Stimulated activated naive CD8-positive, alpha-beta T cell treated with anti-CD3 and anti-CD28 coated beads, Interleukin-15, Interleukin-2, amounts not matched to agents 100 U/mL and 50 U/mL, for 24 hours (primary cell): Measurements from ENCODE around the gene DEPDC4.
"Not testable (repeated sequence)": the region's sequence is repeated elsewhere in the genome, so short reads cannot be mapped to it uniquely, and the experiment has no call there.

Experiments
- ATAC-seq: fragments of 150-1000 bp; cut with Tn5 transposase; one replicate; pipeline ENCODE4 v1.10.0; 2021
- DNase-seq: peaks from one replicate; pipeline ENCODE4 v3.0.0; 2021

DEPDC4 gene

GRCh38 chr12:100263131-100263530 is 3.7 kb downstream of the DEPDC4 start:
- ATAC-seq: no peak
- DNase-seq: no peak

DNA sequence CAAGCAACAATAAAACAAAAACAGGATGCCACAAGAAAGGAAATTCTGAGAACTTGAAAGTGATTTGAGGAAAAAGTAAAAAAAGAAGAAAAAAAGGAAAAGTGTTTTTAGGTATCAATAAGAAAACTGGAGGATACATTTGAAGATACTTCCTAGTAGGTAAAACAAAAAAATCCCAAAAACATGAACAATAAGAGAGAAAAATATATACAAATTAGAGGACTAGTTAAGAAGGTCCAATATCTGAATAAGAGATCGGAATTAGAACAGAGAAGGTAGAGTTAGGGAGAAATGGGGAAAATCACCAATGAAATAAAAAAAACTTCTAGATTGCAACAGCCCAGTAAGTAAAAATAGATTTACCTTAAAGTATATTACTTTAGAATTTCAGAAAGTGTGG is 8.8 kb downstream of the DEPDC4 start:
- DNase-seq (no peak), ATAC-seq (no peak)

GRCh38 chr12:100254876-100255275 is 12.0 kb downstream of the DEPDC4 start:
- DNase-seq (no peak), ATAC-seq (no peak)

DNA sequence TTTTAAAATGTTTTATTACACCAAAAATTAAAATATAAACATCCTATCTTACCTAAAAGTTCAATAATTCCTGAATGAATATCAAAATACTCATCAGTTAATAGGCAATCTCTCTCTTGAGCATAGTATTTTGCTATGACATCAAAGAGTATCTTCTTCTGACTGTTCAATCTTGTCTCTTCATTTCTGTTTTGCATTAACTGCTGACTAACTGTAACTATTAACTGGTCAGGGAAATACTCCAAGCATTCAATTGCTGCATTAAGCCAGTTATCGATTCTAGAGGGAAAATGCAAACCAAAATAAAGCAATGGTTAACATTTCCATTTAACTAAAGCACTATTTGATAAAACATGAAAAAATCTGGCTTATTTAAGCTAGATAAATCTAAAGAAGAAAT is 13.4 kb downstream of the DEPDC4 start:
- DNase-seq (no peak), ATAC-seq (no peak)

DNA sequence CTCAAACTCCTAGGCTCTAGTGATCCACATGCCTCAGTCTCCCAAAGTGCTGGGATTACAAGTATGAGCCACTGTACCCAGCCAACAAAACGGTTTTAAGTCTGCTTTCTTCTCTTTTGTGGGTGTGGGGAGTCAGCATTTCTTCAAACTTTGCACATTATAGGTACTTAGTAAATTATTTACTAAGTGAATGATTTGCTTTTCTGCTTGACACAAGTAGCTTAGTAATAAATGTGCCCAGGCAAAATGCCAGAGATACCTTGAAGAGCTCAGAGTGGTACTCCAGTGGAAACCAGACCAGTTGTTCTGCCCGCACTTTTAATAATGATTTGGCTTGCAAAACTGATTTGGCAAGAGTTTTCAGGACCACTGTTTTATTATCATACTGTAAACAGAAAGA is 15.0 kb downstream of the DEPDC4 start:
- DNase-seq: no peak
- no peak for ATAC-seq

- ATAC-seq (no peak), DNase-seq (no peak)
Observed at GRCh38 chr12:100249941-100250340, 16.9 kb downstream of the DEPDC4 start.

DNA sequence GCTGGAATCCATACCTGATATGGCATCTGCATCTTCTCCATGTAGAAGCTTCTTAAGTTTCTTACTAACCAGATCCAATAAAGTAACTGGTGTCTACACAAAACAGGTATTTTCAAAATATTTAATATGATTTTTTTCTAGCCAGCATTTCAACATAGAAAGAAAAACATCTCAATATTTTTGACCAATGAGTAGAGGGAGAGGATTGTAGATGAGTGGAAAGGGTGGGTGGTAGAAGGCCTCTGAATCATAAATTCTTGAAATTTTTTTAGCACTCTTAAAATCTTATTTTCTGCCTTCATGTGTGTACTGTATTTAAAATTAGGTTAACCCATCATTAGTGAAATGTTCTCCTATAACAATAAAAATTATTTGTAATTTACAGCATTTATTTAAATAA is 18.0 kb downstream of the DEPDC4 start:
- ATAC-seq: no peak
- DNase-seq: no peak

DNA sequence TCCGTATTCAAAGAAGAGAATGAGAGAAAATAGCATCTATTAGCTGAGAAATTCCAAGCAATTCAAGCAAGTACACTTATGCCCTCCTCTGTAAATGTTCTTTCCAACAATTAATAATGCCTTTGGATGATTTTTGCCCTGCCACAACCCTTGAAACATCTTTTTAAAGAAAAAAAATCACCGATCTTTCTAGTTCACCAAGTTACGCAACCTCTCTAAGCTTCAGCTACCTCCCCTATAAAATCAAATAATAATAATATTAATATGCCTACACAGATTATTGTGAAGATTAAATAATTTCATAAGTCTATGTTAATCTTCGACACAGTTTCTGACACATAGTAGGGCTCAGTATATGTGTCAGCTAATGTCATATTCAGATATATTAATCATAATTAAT is 19.1 kb downstream of the DEPDC4 start:
- DNase-seq (no peak), ATAC-seq (no peak)

DNA sequence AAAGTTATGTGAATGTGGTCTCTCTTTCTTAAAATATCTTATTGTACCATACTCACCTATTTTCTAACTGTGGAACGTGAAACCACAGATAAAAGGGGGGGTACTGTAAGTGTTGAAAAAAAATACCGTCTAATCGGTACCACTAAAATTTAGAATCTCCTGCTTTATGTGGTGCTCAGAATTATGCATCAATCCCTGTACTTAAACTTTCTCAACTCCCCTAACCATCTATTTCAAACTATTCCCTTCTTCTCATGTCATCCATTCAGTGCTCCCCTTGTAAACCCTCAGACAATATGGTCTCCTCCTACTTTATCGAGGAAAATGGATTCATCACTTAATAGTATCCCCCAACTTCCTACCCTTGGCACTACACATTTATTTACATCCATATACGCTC is 23.7 kb downstream of the DEPDC4 start:
- ATAC-seq: no peak
- DNase-seq: no peak

GRCh38 chr12:100239589-100239988 is 27.3 kb downstream of the DEPDC4 start:
- no peak for DNase-seq
- ATAC-seq: no peak

DNA sequence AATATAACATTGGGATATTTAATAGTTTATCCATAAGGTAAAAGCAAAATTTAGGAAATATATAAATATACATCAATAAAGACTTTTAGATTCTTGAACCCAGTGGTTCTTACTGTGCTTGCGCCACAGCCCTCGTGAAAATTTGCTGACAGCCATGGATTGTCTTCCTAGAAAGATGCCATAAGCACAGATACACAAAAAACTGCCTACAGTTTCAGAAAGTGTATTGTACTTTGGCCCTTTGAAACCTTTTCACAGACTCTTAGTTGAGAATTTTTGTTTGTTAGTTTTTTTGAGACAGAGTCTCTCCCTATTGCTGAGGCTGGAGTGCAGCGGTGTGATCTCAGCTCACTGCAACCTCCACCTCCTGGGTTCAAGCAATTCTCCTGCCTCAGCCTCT is 28.1 kb downstream of the DEPDC4 start:
- no peak for DNase-seq
- no peak for ATAC-seq

DNA sequence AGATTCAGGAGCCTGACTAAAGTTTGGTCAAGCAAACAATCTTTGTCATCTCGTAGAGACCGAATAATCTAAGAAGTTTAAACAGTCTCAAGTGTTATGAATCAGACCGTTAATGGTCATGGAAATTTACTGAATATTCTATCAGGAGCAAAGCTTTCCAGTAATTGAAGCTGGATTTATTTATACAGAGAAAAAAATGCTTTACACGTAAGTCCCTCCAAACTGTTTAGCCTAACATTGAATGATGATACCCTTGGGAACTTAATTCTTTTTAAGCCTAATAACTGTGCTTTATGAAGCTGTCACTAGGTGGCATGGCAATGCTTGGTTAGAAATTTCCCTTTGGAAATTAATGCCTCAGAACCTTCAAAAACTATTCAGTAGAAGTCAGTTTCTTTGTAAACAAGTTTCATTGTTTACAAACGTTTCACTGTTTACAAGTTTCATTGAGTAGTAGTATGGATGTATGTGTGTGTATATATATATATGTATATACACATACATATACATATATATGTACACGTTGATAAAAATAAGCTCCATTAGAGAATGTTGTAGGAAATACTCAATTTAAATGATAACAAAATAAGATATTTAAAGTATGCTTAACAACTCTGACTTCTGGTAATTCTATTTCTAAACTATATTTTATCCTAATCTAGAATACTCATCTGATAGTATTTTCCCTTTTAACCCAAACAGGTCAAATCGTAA is 32.1 kb downstream of the DEPDC4 start:
- ATAC-seq (no peak), DNase-seq (no peak)

GRCh38 chr12:100234166-100234565 is 32.7 kb downstream of the DEPDC4 start:
- DNase-seq (no peak), ATAC-seq (no peak)

GRCh38 chr12:100231873-100232272 is 35.0 kb downstream of the DEPDC4 start:
- ATAC-seq, DNase-seq: not testable (repeated sequence)

DNA sequence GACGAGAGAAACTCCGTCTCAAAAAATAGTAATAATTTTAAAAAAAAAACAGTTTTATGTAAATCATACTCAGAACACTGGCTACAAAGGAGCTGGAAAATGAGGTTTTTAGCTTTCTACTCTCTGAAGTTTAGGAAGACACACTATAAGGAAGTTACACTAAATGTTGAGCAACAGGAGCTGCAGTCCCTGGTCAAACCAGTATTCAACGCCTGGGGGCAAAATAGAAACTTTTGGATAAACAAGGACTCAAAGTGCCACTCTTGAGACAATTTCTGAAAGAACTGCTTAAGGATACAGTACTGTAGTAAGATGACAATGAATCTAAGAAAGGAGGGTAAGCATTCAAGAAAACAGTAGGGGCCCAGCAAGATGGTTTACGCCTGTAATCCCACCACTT is 37.0 kb downstream of the DEPDC4 start:
- ATAC-seq: no peak
- no peak for DNase-seq

- DNase-seq (no peak), ATAC-seq (no peak)
Observed at GRCh38 chr12:100229036-100229635, 37.7 kb downstream of the DEPDC4 start.

GRCh38 chr12:100225491-100225890 is 41.4 kb downstream of the DEPDC4 start:
- no peak for ATAC-seq
- DNase-seq: no peak

- DNase-seq, ATAC-seq: not testable (repeated sequence)
Observed at GRCh38 chr12:100222173-100222572, 44.7 kb downstream of the DEPDC4 start.

GRCh38 chr12:100221523-100221922 is 45.4 kb downstream of the DEPDC4 start:
- DNase-seq: no peak
- no peak for ATAC-seq

DNA sequence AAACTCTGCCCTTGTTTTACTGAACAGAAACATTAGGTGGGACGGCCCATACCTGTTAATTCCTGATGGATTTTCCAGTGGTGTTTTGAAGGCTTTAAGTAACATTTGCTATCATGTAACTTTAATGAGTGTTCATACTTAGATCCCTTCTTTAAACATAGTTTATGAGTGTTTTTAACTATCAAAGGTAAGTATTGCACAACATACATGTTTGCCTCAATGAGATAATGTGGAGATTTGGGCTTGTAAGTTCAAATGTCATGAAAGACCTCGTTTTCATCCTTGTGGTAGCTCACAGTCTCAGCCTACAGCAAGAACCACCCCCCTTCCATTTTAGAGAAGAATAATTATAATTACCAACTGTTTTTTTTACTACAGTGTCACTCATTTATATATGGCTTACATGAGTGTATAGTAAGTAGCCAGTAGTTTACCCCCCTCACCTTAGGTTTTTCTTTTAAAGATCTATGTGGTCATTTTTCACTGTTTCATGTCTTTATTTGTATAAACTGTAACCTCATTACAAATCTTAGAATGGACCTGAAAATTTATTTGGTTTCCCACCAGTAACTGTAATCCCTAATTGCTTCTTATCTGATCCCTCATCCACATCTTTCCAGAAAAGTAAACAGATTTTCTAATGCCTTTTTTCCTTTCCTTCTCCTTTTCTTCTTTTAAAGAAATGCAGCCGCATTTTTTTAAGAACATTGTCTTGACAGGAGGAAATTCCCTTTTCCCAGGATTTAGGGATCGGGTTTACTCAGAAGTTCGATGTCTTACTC is 47.4 kb downstream of the DEPDC4 start:
- ATAC-seq (no peak), DNase-seq (no peak)

GRCh38 chr12:100216337-100216736 is 50.5 kb downstream of the DEPDC4 start:
- DNase-seq (no peak), ATAC-seq (no peak)

- ATAC-seq (no peak), DNase-seq (no peak)
Observed at GRCh38 chr12:100215209-100215608, 51.7 kb downstream of the DEPDC4 start.

DNA sequence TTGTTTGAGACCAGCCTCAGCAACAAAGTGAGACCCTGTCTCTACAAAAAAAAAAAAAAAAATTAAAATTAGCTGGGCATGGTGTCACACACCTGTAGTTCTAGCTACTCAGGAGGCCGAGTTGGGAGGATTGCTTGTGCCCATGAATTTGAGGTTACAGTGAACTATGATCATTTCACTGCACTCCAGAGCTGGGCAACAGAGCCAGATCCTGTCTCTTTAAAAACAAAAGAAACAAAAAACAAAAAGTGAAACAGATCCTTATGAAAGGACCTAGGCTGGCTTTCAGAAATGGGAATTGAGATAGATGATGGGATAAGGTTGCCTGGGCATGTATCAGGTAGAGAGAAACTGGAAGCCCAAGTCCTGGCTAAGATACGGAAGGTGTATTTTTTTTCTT is 52.4 kb downstream of the DEPDC4 start:
- ATAC-seq (no peak), DNase-seq (no peak)
